Body of pancreas (tissue), 4 donors: ENCODE results near the gene PIBF1.

Source experiments
- POLR2A ChIP-seq, 3 donors: fragments of 450-650 bp; IDR thresholded peaks; one replicate each; pipeline ENCODE4 v1.6.1; 2016; ENCODE audit warnings: antibody characterized with exemption in 3 of 3, mild to moderate bottlenecking in 2 of 3
- TF ChIP-seq, protein P1 (sequence below), 7 experiments: fragments of 450-650 bp in 4 of 7; fragments of 200-600 bp in 3 of 7; sonication (generic) in 3 of 7; IDR thresholded peaks; one replicate each; pipeline ENCODE4 v1.5.1; 2016 to 2019; ENCODE audit warnings: antibody characterized with exemption in 7 of 7

DNA sequence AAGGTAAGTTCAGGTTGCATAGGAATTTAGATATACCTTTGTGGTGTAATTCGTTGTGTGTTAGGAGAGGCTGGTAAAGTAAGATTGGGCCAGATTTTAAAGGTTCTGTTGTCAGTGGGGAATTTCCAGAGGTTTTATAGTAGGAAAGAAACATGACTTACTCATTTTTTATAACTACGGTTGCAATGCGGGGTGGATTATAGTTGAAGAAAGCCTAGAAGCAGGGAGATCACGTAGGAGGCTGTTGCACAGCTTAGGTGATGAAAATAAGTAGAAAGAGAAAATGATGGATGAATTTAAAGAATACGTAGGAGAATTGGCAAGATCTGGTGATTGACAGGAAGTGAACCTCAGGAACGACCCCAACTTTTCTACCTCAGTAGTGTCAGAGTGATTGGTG is 61.1 kb downstream of the PIBF1 start:
- TF ChIP-seq, protein P1, sequence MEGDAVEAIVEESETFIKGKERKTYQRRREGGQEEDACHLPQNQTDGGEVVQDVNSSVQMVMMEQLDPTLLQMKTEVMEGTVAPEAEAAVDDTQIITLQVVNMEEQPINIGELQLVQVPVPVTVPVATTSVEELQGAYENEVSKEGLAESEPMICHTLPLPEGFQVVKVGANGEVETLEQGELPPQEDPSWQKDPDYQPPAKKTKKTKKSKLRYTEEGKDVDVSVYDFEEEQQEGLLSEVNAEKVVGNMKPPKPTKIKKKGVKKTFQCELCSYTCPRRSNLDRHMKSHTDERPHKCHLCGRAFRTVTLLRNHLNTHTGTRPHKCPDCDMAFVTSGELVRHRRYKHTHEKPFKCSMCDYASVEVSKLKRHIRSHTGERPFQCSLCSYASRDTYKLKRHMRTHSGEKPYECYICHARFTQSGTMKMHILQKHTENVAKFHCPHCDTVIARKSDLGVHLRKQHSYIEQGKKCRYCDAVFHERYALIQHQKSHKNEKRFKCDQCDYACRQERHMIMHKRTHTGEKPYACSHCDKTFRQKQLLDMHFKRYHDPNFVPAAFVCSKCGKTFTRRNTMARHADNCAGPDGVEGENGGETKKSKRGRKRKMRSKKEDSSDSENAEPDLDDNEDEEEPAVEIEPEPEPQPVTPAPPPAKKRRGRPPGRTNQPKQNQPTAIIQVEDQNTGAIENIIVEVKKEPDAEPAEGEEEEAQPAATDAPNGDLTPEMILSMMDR (IDR thresholded peaks at IDR 0.05) = no peak
- TF ChIP-seq POLR2A (IDR thresholded peaks at IDR 0.05) = no peak
